ENCODE results near the gene GRIP1. TPM values are rescaled to one million over a fixed set of nuclear protein-coding genes. Genes with fewer than 3 reads are reported as not detected.

GRIP1 gene
- total RNA-seq, 2 donors from 2014 or later: 0.66 to 0.82 TPM

DNA sequence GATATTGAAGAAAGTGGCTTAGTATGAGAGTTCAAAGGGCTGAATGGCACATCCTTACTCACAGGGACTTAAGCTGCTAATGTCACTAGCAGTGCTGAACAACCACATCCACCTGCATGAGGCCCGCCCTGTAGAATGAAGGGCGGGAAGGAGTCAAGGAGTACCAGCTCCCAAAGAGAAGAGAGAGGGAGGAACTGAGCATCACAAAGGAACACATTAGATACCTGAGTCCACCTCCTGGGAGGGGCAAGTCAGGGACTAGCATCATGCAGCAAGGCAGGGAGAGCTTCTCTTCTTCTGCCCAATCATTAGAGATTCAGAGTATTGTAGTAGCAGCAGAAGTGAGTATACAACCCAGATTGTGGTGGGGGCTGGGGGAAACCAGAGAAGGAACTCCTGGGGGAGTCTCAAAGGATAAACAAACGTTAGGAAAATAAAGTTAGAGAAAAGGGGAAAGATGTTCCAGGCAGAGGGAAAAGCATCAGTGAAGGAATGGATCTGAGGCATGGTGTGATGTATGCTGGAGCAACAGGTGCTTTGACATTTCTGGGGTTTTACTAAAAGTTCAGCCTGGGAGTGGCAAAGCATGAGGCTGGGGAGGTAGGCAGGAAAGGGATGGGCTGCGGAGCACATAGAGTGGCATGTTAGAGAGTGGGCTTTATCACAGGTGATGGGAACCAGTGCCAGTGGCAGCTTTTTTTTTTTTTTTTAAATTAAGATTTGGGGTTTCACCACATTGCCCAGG lies 21.0 kb upstream of the GRIP1 start:
- Mint-ChIP-seq H3K9me3 (peaks cover 0 to 8% of the 10 kb centered on the region in 2 donors), H3K27ac (no peak overlapping the region), H3K36me3 (peaks cover 0 to 7% of the 10 kb centered on the region in 2 donors)
- no peak for ATAC-seq
- no peak for DNase-seq (ENCODE audit: low spot score in 2 of 2)

DNA sequence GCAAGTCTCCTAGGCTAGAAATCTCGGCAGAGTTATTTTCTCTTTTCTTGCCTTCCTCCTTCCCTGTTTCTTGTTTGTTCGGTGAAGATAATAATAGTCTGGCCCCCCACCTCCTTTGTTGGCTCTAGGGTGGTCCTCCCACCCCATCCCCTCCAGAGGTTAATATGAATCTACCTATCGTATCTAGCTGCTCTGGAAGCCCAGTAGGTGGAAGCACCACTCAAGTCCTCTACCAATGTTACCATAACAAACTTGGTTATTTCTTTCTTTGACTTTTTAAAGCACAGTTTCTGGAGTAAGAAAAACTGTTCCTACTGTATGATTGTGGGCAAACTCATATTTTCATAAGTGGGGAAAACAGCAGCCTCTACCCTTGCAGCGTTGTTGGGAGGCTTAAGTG lies 19.7 kb upstream of the GRIP1 start:
- ATAC-seq (no peak), DNase-seq (ENCODE audit: low spot score in 2 of 2) (no peak)
- Mint-ChIP-seq H3K27ac (no peak overlapping the region), H3K9me3 (peaks cover 0 to 8% of the 10 kb centered on the region in 2 donors), H3K36me3 (peaks cover 0 to 7% of the 10 kb centered on the region in 2 donors)

DNA sequence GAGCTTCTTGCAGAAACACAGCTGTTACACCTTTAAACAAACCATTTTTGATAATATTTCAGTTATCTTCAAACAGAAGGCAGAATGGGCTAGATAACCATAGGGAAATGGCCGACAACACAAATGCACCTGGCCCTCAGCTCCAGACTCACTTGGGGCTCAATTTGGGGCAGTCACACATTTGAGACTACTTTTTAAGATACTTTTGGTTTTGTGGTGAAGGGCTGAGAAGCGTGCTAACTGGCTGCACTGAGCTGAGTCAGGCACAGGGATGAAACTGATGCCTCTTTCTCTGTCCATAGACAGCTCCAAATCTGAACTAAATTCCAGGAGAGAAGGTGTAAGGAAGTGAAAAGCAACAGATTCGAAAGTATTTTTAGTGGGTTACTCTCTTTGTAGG lies 18.5 kb upstream of the GRIP1 start:
- Mint-ChIP-seq H3K9me3 (peaks cover 0 to 8% of the 10 kb centered on the region in 2 donors), H3K36me3 (peaks cover 0 to 7% of the 10 kb centered on the region in 2 donors), H3K27ac (no peak overlapping the region)
- no peak for DNase-seq (ENCODE audit: low spot score in 2 of 2)
- ATAC-seq: no peak

DNA sequence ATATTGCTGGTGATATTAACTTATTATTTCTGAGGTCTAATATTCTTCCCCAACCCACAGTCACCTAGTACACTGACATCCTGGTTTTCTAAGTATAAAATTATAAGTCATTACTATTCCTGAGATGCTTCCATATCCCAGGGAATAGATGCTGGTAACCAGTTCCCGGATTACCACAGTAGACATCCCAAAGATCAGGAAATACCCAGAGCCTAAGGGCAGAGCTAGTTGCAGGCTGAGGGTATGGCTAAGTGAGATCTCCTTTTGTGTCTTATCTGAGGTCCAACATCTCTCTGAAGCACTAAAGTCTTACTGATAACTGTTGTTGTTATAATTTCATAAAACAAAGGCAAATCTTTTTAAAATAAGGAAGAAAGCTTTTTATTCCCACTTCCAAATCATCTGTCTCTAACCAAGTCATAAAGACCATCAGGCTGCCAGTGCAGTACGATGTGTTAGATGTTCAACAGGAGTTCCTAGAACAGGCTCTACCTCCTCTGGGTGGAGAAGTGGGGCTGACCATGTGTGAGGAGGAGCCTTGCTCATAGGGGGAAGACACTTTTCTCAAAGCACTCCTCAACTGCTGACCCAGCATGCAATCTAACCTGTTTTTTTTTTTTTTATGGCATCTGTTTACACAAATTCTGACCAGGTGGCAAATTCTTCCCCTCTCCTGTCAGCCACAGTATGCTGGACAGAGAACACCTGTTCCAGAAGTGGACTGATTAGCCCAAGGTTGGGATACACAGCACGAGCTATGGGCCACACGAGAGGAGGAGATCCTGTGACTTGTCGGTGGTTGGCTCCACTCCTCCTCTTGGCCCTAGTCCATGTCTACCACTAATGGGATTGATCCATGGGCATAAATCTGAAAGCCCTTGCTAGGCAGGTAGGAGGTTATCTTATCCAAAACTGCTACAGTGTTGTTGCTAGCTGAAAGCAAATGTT lies 16.1 kb upstream of the GRIP1 start:
- H3K9me3 Mint-ChIP-seq: peaks cover 0 to 8% of the 10 kb centered on the region in 2 donors
- ATAC-seq: no peak
- no peak overlapping the region for H3K27ac Mint-ChIP-seq
- peaks cover 0 to 6% of the 10 kb centered on the region in 2 donors for H3K36me3 Mint-ChIP-seq
- no peak for DNase-seq (ENCODE audit: low spot score in 2 of 2)

DNA sequence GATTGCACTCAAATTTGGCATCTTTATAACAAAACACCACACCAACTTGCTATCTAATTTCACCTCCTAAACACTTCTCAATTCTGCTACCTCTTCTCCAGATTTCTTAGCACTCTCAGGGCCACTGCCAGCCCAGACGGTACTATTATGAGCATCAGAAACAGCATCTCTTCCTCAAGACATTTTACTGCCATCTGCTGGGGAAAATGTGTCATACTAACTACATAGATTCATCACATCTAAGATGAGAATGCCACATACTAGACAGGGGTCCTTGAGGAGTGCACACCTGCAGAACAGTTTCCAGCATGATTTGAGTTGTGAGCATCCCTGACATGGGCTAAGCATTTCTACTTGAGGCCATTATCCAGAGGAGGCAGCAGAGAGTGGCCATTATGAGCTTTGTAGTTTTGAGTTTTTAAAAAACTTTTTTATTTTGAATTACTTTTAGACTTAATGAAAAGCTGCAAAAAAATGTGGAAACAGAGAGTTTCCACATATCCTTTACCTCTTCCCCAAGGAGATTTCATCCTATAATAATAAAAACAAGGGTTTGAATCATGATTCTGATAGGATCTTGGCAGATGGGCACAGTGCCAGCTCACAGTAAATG lies 15.1 kb upstream of the GRIP1 start:
- Mint-ChIP-seq H3K27ac (no peak overlapping the region), H3K9me3 (no peaks in the 10 kb centered on the region), H3K36me3 (no peaks in the 10 kb centered on the region)
- peak in 1 of 2 donors; percentile 36 for DNase-seq (ENCODE audit: low spot score in 2 of 2)
- ATAC-seq: peak; percentile 76 to 89

DNA sequence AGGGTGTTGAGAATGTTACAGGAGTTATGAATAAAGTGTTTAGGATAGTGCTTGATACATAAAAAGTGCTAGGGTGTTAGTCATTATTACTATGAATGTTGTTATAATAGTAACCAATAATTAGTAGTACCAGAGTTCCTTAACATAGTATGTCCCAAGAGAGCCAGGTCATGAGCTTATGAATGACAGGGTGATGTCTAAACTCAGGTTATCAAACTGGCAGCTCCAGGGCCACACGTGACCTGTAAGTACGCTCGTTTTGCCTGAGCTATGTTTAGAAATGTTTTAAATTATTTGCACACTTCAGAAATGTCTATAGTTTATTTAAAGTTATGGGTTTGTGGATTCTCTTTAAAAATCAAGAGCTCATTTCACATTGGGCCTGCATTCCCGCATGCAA lies 14.1 kb upstream of the GRIP1 start:
- no peaks in the 10 kb centered on the region for H3K36me3 Mint-ChIP-seq
- DNase-seq (ENCODE audit: low spot score in 2 of 2) (no peak), ATAC-seq (no peak)
- H3K9me3 Mint-ChIP-seq: no peaks in the 10 kb centered on the region
- H3K27ac Mint-ChIP-seq: no peak overlapping the region

DNA sequence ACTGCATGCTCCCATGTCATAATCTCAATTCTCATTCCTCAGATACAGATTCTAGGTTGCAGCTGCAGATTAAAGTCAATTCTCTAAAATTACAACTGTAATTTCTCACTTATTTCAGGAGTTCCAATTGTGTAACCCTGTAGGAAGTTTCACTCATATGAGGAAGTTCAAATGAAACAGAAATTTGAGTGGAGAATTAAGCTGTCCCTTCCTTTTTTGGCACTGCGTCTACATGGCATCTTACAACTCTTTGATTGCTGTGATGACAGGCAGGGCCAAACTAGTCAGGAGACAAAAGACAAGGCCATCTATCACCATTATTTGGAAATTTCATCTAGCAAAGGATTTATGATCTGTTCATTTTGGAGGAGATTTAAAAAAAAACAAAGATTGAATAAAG lies 13.3 kb upstream of the GRIP1 start:
- no peak for ATAC-seq
- DNase-seq (ENCODE audit: low spot score in 2 of 2): no peak
- H3K36me3 Mint-ChIP-seq: no peaks in the 10 kb centered on the region
- H3K9me3 Mint-ChIP-seq: no peaks in the 10 kb centered on the region
- H3K27ac Mint-ChIP-seq: no peak overlapping the region

DNA sequence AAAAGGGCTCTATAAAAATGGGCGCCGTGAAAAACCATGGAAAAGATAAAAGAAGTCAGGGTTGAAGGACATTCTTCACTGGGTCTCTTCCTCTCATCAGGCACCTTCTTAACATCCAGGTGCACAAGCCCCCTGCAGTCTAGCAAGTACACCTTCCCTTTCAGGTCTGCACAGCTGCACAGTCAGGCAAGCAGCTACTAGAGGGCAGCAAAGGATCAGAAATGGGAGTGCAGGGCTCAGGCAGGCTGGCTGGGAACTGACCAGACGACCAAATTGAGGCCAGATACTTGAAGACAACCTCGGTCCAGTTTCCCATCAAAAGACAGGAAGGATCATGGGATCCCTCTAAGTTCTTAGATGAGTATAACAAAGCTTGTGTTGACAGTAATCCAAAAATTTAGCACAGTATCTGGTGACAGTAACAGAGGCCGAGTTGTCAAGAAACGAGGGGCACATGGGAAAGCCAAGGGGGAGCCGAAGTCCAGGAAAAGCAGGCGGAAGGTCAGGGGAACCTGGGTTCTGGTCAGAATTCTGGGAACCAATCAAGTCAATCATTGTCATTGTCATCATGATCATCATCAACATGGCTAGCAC lies 10.1 kb upstream of the GRIP1 start:
- Mint-ChIP-seq H3K27ac (no peak overlapping the region), H3K9me3 (no peaks in the 10 kb centered on the region), H3K36me3 (no peaks in the 10 kb centered on the region)
- ATAC-seq (peak; percentile 63 to 67), DNase-seq (ENCODE audit: low spot score in 2 of 2) (peak in 1 of 2 donors; percentile 25)

DNA sequence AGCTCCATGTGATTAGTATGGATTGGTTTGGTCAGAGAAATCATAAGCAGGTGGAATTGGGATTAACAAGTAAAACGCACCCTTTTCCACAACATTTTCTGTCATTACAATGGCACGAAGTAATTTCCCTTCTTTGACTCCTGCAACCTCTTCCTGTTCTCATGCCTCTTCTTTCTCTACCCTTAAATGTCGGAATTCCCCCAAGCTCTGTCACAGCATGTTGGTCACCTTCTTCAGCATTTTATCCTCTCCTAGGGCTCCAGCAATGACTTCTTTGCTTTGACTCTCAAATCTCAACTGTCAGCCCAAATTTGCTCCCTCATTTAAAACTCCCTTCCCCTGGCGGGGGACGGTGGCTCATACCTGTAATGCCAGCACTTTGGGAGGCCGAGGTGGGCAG lies 5.3 kb upstream of the GRIP1 start:
- no peaks in the 10 kb centered on the region for H3K9me3 Mint-ChIP-seq
- ATAC-seq: no peak
- no peak overlapping the region for H3K27ac Mint-ChIP-seq
- no peak for DNase-seq (ENCODE audit: low spot score in 2 of 2)
- H3K36me3 Mint-ChIP-seq: no peaks in the 10 kb centered on the region

DNA sequence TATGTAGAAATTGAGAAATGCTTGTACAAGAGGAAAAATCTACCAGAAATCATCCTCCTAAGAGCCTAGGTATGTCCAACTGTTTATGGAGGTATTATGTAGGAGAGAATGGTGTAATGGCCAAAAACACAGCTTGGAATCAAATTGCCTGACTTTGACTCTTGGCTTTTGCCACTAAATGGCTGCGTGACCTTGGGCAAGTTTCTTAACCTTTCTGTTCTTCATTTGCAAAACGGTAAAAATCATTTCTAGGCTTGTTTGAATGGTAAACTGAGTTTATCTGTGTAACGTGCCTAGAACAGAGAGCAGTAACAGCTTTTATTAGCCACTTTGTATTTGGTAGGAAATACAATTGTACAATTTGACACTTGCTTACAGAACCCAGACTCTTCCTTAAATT lies 4.9 kb upstream of the GRIP1 start:
- Mint-ChIP-seq H3K36me3 (no peaks in the 10 kb centered on the region), H3K27ac (no peak overlapping the region), H3K9me3 (no peaks in the 10 kb centered on the region)
- DNase-seq (ENCODE audit: low spot score in 2 of 2): no peak
- ATAC-seq: no peak

DNA sequence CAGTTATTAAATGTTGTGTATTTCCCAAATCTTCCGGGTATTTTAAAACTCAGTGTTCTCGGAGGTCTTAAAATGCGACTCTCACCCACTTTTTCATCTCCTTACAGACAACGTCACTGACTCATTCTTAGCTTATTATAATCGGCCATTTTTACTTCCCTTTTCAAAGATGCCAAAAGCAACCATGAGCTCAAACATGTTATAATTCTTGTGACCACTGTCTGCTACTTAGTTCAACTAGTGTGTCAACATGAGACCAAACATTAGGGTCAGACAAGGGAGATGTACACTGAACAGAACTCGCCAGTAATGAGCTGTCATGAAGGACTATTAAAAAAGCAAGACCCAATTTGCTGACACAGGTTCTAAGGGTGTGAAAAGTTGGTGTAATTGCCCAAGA lies 4.2 kb upstream of the GRIP1 start:
- DNase-seq (ENCODE audit: low spot score in 2 of 2) (no peak), ATAC-seq (no peak)
- H3K27ac Mint-ChIP-seq: no peak overlapping the region
- no peaks in the 10 kb centered on the region for H3K9me3 Mint-ChIP-seq
- no peaks in the 10 kb centered on the region for H3K36me3 Mint-ChIP-seq

DNA sequence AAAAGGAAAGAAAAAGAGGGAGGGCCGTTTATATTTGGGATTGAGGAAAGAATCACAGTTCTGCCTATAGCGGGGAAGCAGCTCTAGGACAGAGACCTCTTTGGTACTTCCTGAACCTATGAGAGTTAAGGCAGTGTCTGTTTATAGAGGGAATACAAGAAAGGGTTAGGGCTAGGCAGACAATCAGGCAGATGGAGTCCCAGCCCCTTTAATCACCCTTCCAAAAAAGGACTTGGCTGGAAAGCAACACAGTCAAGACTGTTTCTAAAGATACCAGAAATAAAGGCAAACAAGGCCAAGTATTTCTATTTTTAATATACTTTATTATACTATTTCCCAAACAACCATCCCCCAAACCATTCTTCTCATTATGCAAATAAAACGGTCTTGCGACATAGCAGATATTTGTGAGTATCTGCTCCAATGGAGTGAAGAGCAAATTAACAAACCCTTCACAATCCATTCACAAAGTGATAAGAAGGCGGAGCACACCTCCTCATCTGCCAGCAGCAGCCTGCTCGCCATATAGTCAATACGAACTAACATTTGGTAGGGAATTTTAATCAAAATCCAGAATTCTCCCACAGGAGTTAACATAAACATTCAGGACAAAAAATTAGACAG lies 697 bp upstream of the GRIP1 start:
- ATAC-seq (no peak), DNase-seq (ENCODE audit: low spot score in 2 of 2) (no peak)
- no peaks in the 10 kb centered on the region for H3K36me3 Mint-ChIP-seq
- no peak overlapping the region for H3K27ac Mint-ChIP-seq
- H3K9me3 Mint-ChIP-seq: no peaks in the 10 kb centered on the region

DNA sequence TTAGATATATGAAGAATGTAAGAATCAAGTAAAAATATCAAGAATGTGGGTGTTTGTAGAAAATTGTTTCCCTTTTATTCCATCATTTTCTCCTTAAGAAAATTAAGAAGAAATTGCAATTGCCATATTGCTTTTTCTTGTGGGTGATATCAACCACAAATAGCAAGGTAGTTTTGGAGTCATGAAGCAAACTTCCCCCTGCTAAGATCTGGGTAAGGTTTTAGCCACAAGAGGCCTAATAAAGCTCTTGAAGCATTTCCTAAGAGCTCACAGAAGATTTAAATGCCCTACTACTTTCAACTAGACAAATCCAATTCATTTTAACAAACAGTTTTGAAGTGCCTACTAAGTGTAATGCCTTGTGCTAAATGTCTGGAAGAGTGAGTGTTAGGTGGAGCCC lies 2.6 kb downstream of the GRIP1 start:
- H3K27ac Mint-ChIP-seq: no peak overlapping the region
- H3K9me3 Mint-ChIP-seq: no peaks in the 10 kb centered on the region
- ATAC-seq: no peak
- no peaks in the 10 kb centered on the region for H3K36me3 Mint-ChIP-seq
- no peak for DNase-seq (ENCODE audit: low spot score in 2 of 2)

DNA sequence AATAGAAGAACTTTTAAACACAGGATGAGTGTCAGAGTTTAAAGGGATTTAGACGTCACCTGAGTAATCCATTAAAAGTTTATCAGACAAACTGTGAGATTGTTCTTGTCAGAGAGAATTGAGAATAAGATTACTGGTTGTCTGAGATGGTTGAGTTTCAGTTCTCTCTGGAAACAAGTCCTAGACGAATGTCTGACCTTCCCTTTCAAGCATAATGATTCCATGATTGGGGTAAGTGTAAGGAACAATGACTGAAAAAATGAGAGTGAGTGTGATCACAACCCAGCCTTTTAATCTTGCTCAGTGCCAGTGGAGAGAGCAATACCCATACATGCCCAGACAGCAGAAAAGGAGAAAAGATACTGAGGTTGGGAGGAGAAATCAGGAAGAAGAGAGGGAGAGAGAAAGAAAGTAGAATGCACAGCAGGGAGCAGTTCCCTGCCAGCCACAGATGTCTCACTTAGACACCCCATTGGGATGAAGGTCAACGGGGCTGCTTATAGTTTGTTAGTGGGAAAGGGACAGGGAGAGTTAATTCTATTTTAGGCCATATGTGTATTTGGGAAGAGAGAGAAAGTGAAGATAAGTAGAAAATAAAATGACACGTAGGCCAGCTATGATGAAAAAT lies 4.3 kb downstream of the GRIP1 start:
- H3K36me3 Mint-ChIP-seq: no peaks in the 10 kb centered on the region
- no peaks in the 10 kb centered on the region for H3K9me3 Mint-ChIP-seq
- no peak for DNase-seq (ENCODE audit: low spot score in 2 of 2)
- H3K27ac Mint-ChIP-seq: no peak overlapping the region
- ATAC-seq: no peak

DNA sequence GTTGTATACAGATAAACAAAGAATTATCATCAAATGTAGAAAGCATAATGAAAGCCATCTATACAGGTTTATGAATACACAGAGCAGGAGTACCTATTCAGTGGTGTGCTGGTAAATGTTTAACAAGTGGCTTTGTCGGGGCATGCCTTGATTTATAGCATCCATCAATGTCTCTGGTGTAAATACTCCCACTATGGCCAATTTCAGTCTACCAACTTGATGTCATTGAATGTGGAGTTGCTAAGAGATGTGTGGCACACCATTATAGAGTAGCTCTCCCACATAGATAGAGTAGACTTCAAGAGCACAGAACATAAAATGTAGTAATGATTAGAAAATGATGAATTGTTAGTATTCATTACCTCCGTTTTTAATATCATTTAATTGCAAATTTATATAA lies 9.3 kb downstream of the GRIP1 start:
- ATAC-seq: no peak

DNA sequence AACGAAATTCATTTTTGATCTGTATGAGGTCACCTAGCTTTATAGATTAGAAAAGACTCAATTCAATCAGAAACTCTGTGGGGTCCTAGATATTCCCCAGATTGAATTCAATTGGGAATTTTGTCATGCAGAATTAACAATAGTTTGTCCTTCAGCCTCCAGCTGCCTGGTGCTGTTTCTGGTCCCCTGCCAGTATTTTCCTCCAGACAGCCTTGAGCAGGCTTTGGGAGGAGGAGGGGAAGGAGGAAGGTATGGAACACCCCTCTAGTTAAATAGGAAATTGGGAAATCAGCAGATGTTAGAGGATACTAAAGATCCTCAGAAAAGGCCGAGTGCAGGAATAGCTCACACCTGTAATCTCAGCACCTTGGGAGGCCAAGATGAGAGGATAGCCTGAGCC lies 10.6 kb downstream of the GRIP1 start:
- ATAC-seq (no peak), DNase-seq (ENCODE audit: low spot score in 2 of 2) (no peak)
- H3K36me3 Mint-ChIP-seq: no peaks in the 10 kb centered on the region

More for the DNA sequence above, 9.3 kb downstream of the GRIP1 start:
- DNase-seq (ENCODE audit: low spot score in 2 of 2): no peak
- Mint-ChIP-seq H3K27ac (no peak overlapping the region), H3K9me3 (no peaks in the 10 kb centered on the region), H3K36me3 (no peaks in the 10 kb centered on the region)

More for the DNA sequence above, 10.6 kb downstream of the GRIP1 start:
- H3K27ac Mint-ChIP-seq: no peak overlapping the region
- H3K9me3 Mint-ChIP-seq: no peaks in the 10 kb centered on the region

All from activated naive CD4-positive, alpha-beta T cell treated with anti-CD3 and anti-CD28 coated beads, Interleukin-2, amount 50 U/mL, for 72 hours (primary cell).